Measurements from ENCODE around the gene ZMYND8.

ZMYND8 gene

GRCh38 chr20:47332381-47333206, 23.9 kb downstream of the ZMYND8 start:
- DNase-seq = no peak

GRCh38 chr20:47330933-47331708, 25.4 kb downstream of the ZMYND8 start:
- no peak for DNase-seq

DNA sequence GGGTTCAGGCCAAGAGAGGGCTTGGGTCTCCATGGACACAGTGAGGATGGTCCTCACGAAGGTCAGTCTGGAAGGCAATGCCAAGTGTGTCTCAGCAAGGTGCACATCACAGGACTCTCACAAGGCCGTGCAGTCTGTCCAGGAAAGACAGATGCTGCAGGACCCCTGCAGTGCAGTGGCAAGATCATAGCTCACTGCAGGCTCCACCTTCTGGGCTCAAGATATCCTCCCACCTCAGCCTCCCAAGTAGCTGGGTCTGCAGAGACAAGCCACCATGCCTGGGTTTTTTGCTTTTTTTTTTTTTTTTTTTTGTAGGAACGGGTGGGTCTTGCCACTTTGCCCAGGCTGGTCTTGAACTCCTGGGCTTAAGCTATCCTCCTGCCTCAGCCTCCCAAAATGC, 26.4 kb downstream of the ZMYND8 start:
- peak; percentile 35 for DNase-seq

- no peak for DNase-seq
These were observed 28.4 kb downstream of the ZMYND8 start for GRCh38 chr20:47328129-47328528.

GRCh38 chr20:47327711-47328110, 28.8 kb downstream of the ZMYND8 start:
- no peak for DNase-seq

- DNase-seq = no peak
These were observed 29.7 kb downstream of the ZMYND8 start for GRCh38 chr20:47326658-47327268.

- DNase-seq = no peak
These were observed 31.3 kb downstream of the ZMYND8 start for GRCh38 chr20:47325242-47325641.

- peak; percentile 96 for DNase-seq
These were observed 35.3 kb downstream of the ZMYND8 start for GRCh38 chr20:47320990-47321805.

GRCh38 chr20:47319517-47320252, 36.8 kb downstream of the ZMYND8 start:
- no peak for DNase-seq

GRCh38 chr20:47318586-47319516, 37.6 kb downstream of the ZMYND8 start:
- DNase-seq = no peak

DNA sequence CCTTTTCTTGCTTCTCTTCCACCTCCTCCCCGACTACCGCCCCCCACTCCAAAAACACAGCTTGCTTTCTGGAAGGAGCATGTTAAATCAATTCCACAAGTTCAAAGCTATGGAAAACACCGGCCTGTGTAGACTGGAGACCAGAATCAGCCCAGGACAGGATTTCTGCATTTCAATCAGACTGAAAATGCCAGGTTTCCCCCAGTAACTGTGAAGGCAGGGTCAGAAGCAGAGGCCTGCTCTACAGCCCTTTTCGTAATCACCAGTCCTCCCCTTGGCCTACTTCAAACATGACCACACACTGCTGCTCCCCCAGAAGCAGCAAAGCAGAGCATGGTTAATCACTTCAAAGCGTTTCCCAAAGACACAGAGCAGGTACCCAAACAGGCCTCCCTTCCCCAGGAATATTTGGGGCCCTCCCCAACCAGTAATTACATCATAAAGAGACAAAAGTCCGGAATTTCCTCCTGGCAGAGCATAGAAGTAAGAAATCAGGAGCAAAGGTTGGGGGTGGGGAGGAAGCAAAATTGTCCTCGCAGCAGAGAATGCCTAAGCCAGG, 38.4 kb downstream of the ZMYND8 start:
- DNase-seq = no peak

DNA sequence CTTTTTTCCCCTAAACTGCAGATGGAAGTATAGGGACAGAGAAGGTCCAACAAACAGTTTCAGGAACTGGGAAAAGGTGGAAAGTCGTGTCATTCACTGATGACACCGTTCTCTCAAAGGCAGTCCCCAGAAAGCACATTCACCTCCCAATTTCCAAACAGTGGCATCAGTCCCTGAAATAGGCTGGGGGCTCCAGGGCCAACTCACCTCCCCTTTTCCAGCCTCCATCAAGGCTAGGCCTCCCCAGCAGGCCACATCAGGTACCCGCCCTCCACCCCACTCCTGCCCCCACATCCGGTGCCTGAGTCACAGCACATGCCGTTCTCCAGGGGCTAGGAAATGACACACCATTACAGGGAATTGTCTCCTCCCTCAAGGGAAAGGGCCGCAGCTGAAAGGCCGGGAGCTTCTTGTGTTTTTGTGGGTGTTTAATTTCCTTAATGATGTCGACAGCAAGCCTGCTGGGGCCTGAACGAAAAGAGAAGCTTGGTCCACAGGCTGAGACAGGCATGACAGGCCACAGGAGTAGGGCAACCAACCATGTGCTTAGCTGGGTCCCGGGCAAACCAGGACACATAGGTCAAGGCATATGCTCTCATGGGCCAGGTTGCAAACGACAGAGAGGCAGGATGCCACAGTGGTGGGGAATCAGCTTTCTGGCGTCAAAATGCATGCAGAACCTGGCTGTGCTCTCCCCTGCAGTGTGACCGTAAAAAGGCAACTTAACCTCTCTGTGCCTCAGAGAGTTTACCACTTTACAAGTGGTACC, 39.2 kb downstream of the ZMYND8 start:
- DNase-seq = no peak

GRCh38 chr20:47316776-47317126, 39.7 kb downstream of the ZMYND8 start:
- no peak for DNase-seq

DNA sequence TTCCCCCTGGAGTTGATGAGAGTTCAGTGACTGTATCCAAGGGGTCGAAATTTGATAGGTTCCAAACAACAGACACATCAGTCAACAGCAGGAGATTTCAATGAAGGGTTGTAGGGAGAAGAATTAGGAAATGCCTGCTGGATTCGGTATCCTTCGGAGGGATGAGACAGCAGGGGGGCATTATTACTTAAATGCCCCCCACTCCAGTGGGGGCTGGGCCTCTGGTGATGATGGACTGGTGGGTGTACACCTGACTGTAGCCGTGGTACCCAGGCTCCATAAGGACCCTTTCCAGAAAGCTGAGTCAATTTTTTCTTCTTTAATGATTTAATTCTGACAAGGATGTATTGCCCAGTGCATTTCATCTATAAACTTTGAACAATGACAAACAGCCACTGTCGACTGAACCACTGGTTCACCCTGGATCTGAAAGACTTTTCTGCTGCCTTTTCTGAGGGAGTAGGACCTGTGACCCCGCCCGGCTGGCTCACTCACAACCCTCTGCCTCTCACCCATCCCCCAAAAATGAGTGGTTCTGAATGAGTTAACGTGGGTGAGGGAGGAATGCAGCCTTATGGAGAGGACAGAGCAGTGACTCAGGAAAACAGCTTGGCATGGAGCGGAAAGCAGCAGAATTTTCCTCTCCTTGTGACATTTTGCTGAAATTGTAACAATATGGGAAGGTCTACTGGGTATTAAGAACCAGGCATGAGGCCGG, 41.0 kb downstream of the ZMYND8 start:
- peak; percentile 47 for DNase-seq

GRCh38 chr20:47314647-47315338, 41.7 kb downstream of the ZMYND8 start:
- no peak for DNase-seq

- no peak for DNase-seq
These were observed 44.4 kb downstream of the ZMYND8 start for GRCh38 chr20:47311967-47312681.

DNA sequence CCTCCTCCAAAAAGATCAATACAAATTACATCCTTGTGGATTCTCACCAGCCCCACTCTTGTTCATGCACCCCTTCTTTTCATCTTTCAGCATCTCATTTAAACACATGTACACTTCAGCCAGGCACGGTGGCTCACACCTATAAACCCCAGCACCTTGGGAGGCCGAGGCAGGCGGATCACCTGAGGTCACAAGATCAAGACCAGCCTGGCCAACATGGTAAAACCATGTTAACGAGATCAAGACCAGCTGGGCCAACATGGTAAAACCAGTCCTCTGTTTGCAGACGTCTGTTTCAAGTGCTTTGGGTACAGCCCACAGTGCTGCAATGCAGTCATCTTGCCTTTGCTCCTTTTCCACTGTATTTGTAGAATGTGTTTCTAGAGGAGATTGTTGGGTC, 45.3 kb downstream of the ZMYND8 start:
- no peak for DNase-seq

GRCh38 chr20:47310729-47311128, 45.8 kb downstream of the ZMYND8 start:
- no peak for DNase-seq

All from NCI-H146 (cell line).